Endothelial cell of umbilical vein (primary cell): ENCODE results near the gene LRP1. TPM values are rescaled to one million over a fixed set of nuclear protein-coding genes. Genes with fewer than 3 reads are reported as not detected.

ENCODE experiments used
- BruUV-seq: library from RNA; stranded (reverse); fragments of 400-500 nt; replicated peaks from 2 replicates; lab custom pipeline; 2021; lab: Mats Ljungman, UMichigan
- CTCF ChIA-PET: fragments of 300-600, 350-600 bp; sonication (Branson Sonifier 250); formaldehyde crosslinking; loops from one replicate; lab custom pipeline; 2021; ENCODE audit warnings: antibody characterized with exemption, inconsistent platforms; lab: Charles Lee
- POLR2A ChIA-PET: fragments of 300-600, 350-600 bp; sonication (Branson Sonifier 250); formaldehyde crosslinking; loops from one replicate; lab custom pipeline; 2021; ENCODE audit warnings: antibody characterized with exemption, inconsistent platforms; lab: Charles Lee
- DNase-seq: peaks from one replicate; pipeline ENCODE4 v3.0.0-alpha.2; 2011; ENCODE audit warnings: low read depth, low spot score
- FAIRE-seq: peaks from 2 replicates; lab custom pipeline; 2011; peaks lifted over from hg19 to GRCh38; lab: Jason Lieb, UNC
- H2AFZ ChIP-seq: 2 replicates; pipeline ENCODE4 v1.6.0; 2012; ENCODE audit warnings: low read depth, low read length, control low read depth, inconsistent platforms
- H3K27ac ChIP-seq: 2 replicates; pipeline ENCODE4 v1.5.1; 2011; ENCODE audit warnings: low read depth, mild to moderate bottlenecking, control low read depth, low read length, moderate library complexity; ENCODE audit not compliant: insufficient read depth
- H3K27me3 ChIP-seq, 2 experiments: 2 replicates each; pipeline versions ENCODE4 v1.6.0 to v1.6.1; 2011; ENCODE audit warnings: low read length in 2 of 2, mixed read lengths in 1 of 2; ENCODE audit not compliant: control insufficient read depth in 2 of 2, insufficient read depth in 2 of 2
- H3K36me3 ChIP-seq, 2 experiments: 2 replicates in 1 of 2; 3 replicates in 1 of 2; pipeline ENCODE4 v1.5.1; 2011; ENCODE audit warnings: low read length in 2 of 2, mild to moderate bottlenecking in 1 of 2, moderate library complexity in 1 of 2; ENCODE audit not compliant: control insufficient read depth in 2 of 2, insufficient read depth in 2 of 2; ENCODE audit errors: extremely low read depth in 1 of 2
- H3K4me1 ChIP-seq: 3 replicates; pipeline ENCODE4 v1.5.1; 2011; ENCODE audit warnings: mild to moderate bottlenecking, low read length; ENCODE audit not compliant: control insufficient read depth, insufficient read depth; ENCODE audit errors: extremely low read depth
- H3K4me2 ChIP-seq: 2 replicates; pipeline ENCODE4 v1.6.1; 2011; ENCODE audit warnings: low read length, control low read depth, mixed read lengths; ENCODE audit not compliant: insufficient read depth
- H3K4me3 ChIP-seq, 3 experiments: fragments of 200-600 bp in 1 of 3; sonication (generic), shearing (Covaris generic) in 1 of 3; replicated peaks in 1 of 3; 2 replicates each; pipeline ENCODE4 v1.5.1; 2011 to 2016; ENCODE audit warnings: control low read depth in 3 of 3, low read length in 3 of 3, mild to moderate bottlenecking in 2 of 3, inconsistent platforms in 1 of 3, low read depth in 1 of 3, moderate library complexity in 1 of 3; ENCODE audit not compliant: insufficient read depth in 1 of 3
- H3K79me2 ChIP-seq: 2 replicates; pipeline ENCODE4 v1.6.0; 2012; ENCODE audit warnings: low read length, inconsistent platforms; ENCODE audit not compliant: control insufficient read depth, insufficient read depth
- H3K9ac ChIP-seq: replicated peaks from 2 replicates; pipeline ENCODE3; 2011; ENCODE audit warnings: low read length, control low read depth; ENCODE audit not compliant: insufficient read depth; ENCODE audit errors: extremely low read depth
- H3K9me1 ChIP-seq: replicated peaks from 3 replicates; pipeline ENCODE4 v1.6.0; 2011; ENCODE audit warnings: mild to moderate bottlenecking, low read length; ENCODE audit not compliant: control insufficient read depth, insufficient read depth; ENCODE audit errors: extremely low read depth
- H3K9me3 ChIP-seq: replicated peaks from 2 replicates; pipeline ENCODE4 v1.5.1; 2012; ENCODE audit warnings: low read length, inconsistent platforms; ENCODE audit not compliant: control insufficient read depth, insufficient read depth
- H4K20me1 ChIP-seq: replicated peaks from 2 replicates; pipeline ENCODE3; 2011; ENCODE audit warnings: mild to moderate bottlenecking, low read length; ENCODE audit not compliant: control insufficient read depth, insufficient read depth; ENCODE audit errors: extremely low read depth
- CTCF ChIP-seq, 2 donors: IDR thresholded peaks; 1 replicate in 1 of 2; 2 replicates in 1 of 2; pipeline ENCODE4 v1.5.1; 2011; ENCODE audit warnings: low read length in 2 of 2, mild to moderate bottlenecking in 2 of 2, moderate library complexity in 2 of 2, control low read depth in 1 of 2, inconsistent platforms in 1 of 2, low read depth in 1 of 2; ENCODE audit not compliant: insufficient read depth in 1 of 2; ENCODE audit errors: extremely low read depth in 1 of 2
- EZH2 ChIP-seq: IDR thresholded peaks from 2 replicates; pipeline ENCODE4 v1.6.1; 2012; ENCODE audit warnings: borderline replicate concordance, low read depth, mild to moderate bottlenecking, moderate library complexity, low read length, inconsistent platforms; ENCODE audit not compliant: severe bottlenecking
- FOS ChIP-seq: IDR thresholded peaks from 2 replicates; pipeline ENCODE4 v1.6.1; 2011; ENCODE audit warnings: mild to moderate bottlenecking, low read length, moderate library complexity, borderline replicate concordance; ENCODE audit not compliant: insufficient read depth
- GATA2 ChIP-seq: IDR thresholded peaks from 2 replicates; pipeline ENCODE4 v1.7.0; 2011; ENCODE audit warnings: low read depth, mild to moderate bottlenecking, moderate library complexity, mixed read lengths, low read length; ENCODE audit not compliant: insufficient read length, insufficient read depth
- JUN ChIP-seq: IDR thresholded peaks from 2 replicates; pipeline ENCODE4 v1.6.1; 2011; ENCODE audit warnings: borderline replicate concordance, low read depth; ENCODE audit not compliant: insufficient read length, insufficient read depth
- MYC ChIP-seq: IDR thresholded peaks from one replicate; pipeline ENCODE4 v1.6.1; 2011; ENCODE audit warnings: mild to moderate bottlenecking, low read depth, low read length
- POLR2A ChIP-seq: IDR thresholded peaks from 2 replicates; pipeline ENCODE4 v1.6.1; 2012; ENCODE audit warnings: low read depth, mild to moderate bottlenecking, control low read depth, low read length
- POLR2AphosphoS5 ChIP-seq: IDR thresholded peaks from 2 replicates; pipeline ENCODE4 v1.6.1; 2012; ENCODE audit warnings: low read depth, mild to moderate bottlenecking, control low read depth, low read length, moderate library complexity; ENCODE audit not compliant: insufficient read depth
- dilution Hi-C: fragments of 300-500 bp; cut with MboI; formaldehyde crosslinking; loops from one replicate; pipeline ENCODE4 v1.15.0; 2019; ENCODE audit warnings: low sequenced_read_pairs; ENCODE audit not compliant: extremely low pct_ligation_motif_present
- intact Hi-C: fragments of 100-400 bp; cut with micrococcal nuclease; formaldehyde crosslinking; loops from one replicate; pipeline ENCODE4 v1.10.0; 2022
- polyA plus RNA-seq, 4 experiments: library from polyadenylated mRNA; depleted of rRNA in 3 of 4; stranded (reverse) in 3 of 4; unstranded in 1 of 4; fragments of >200 nt; gene quantifications; 2 replicates each; pipeline versions ENCODE4 v1.2.1 to v1.2.3, GENCODE V29; 2011 to 2012; ENCODE audit warnings: missing spikeins in 1 of 4
- total RNA-seq: library from RNA; stranded (reverse); gene quantifications from 2 replicates; pipeline ENCODE4 v1.2.3, GENCODE V29; 2021
- TF ChIP-seq, protein P1 (sequence below): IDR thresholded peaks from 2 replicates; pipeline ENCODE4 v1.6.1; 2011; ENCODE audit not compliant: insufficient read depth, insufficient read length

The LRP1 gene
- total and polyA plus RNA-seq, 2 donors (not counting 3 experiments of a cell fraction or from before 2014, with no cell fraction given), result 1.6 to 4.6 TPM

DNA sequence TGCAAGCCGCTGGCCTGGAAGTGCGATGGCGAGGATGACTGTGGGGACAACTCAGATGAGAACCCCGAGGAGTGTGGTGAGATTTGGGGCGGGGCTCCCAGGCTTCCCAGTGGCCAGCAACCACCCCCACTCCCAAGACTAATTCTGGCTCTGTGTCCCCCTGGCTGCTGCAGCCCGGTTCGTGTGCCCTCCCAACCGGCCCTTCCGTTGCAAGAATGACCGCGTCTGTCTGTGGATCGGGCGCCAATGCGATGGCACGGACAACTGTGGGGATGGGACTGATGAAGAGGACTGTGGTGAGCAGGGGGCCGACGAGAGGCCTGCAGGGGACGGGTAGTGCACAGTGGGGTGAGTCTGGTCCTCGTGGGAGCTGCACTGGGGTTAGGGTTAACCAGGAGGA lies 76.2 kb downstream of the LRP1 start:
- dilution Hi-C loops, result no loop called here
- Histone ChIP-seq H3K36me3 (no peaks in the 10 kb centered on the region), H3K9ac (no peak overlapping the region), H3K4me2 (no peak overlapping the region), H4K20me1 (no peaks in the 10 kb centered on the region), H3K9me3 (no peaks in the 10 kb centered on the region), H3K27me3 (no peaks in the 10 kb centered on the region), H3K79me2 (no peaks in the 10 kb centered on the region), H3K9me1 (no peaks in the 10 kb centered on the region), H3K27ac (no peak overlapping the region), H2AFZ (no peak overlapping the region), H3K4me3 (no peak overlapping the region), H3K4me1 (no peaks in the 10 kb centered on the region)
- no peak for DNase-seq
- TF ChIP-seq CTCF (IDR thresholded peaks at IDR 0.05; ENCODE audit: extremely low read depth in 1 of 2, insufficient read depth in 1 of 2, low read depth in 1 of 2, low read length in 2 of 2) (no peak), GATA2 (no peak), POLR2AphosphoS5 (no peak), FOS (no peak), EZH2 (no peak), MYC (no peak), POLR2A (no peak), JUN (no peak)
- TF ChIP-seq, protein P1, sequence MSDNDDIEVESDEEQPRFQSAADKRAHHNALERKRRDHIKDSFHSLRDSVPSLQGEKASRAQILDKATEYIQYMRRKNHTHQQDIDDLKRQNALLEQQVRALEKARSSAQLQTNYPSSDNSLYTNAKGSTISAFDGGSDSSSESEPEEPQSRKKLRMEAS, result no peak
- intact Hi-C loops, result no loop called here
- FAIRE-seq, result no peak
- BruUV-seq, result no TSS peak
- ChIA-PET CTCF (interaction anchor here (1.7 kb wide), 1 partner anchor 38 kb away, joined by 5 read pairs; no protein-coding TSS in a partner anchor), POLR2A (no interaction called here)
